Neural cell (in vitro differentiated cells): ENCODE measurements around the gene KCNA3. TPM values are rescaled to one million over a fixed set of nuclear protein-coding genes. Genes with fewer than 3 reads are reported as not detected.

Experiments
- H2AFZ ChIP-seq: fragments of 200-600, 300-800 bp; sonication (generic), shearing (Covaris generic); 2 replicates; pipeline ENCODE4 v1.6.0; 2014; ENCODE audit warnings: low read depth, mild to moderate bottlenecking, antibody characterized with exemption, low read length, moderate library complexity
- H3F3A ChIP-seq: fragments of 200-600 bp; shearing (Covaris generic); 2 replicates; pipeline ENCODE4 v1.6.1; 2016; ENCODE audit warnings: mild to moderate bottlenecking, moderate library complexity, mixed read lengths, antibody characterized with exemption, low read length; ENCODE audit not compliant: insufficient read depth, poor library complexity, severe bottlenecking
- H3K27ac ChIP-seq: fragments of 200-600, 300-800 bp; sonication (generic), shearing (Covaris generic); 2 replicates; pipeline ENCODE4 v1.5.1; 2014; ENCODE audit warnings: mild to moderate bottlenecking, low read length, moderate library complexity
- H3K27me3 ChIP-seq: fragments of 300-800, 200-600 bp; sonication (generic), shearing (Covaris generic); 2 replicates; pipeline ENCODE4 v1.6.0; 2014; ENCODE audit warnings: mild to moderate bottlenecking, low read depth, low read length, moderate library complexity; ENCODE audit not compliant: insufficient read depth
- H3K36me3 ChIP-seq: fragments of 300-800, 200-600 bp; sonication (generic), shearing (Covaris generic); 2 replicates; pipeline ENCODE4 v1.5.1; 2014; ENCODE audit warnings: mild to moderate bottlenecking, antibody characterized with exemption, low read length, moderate library complexity; ENCODE audit not compliant: insufficient read depth
- H3K4me2 ChIP-seq: fragments of 300-800, 200-600 bp; sonication (generic), shearing (Covaris generic); 2 replicates; pipeline ENCODE4 v1.6.0; 2014; ENCODE audit warnings: mild to moderate bottlenecking, low read length
- H3K4me3 ChIP-seq: fragments of 300-800, 200-600 bp; sonication (generic), shearing (Covaris generic); 2 replicates; pipeline ENCODE4 v1.5.1; 2014; ENCODE audit warnings: mild to moderate bottlenecking, low read length, moderate library complexity
- H3K79me2 ChIP-seq: fragments of 200-600 bp; shearing (Covaris generic); replicated peaks from 2 replicates; pipeline ENCODE4 v1.6.0; 2014; ENCODE audit warnings: mild to moderate bottlenecking, low read length, moderate library complexity; ENCODE audit not compliant: insufficient read depth
- H3K9ac ChIP-seq: fragments of 300-800, 200-600 bp; sonication (generic), shearing (Covaris generic); 2 replicates; pipeline ENCODE4 v1.6.1; 2016; ENCODE audit warnings: mild to moderate bottlenecking, low read length, mixed read lengths
- H3K9me2 ChIP-seq: fragments of 200-600 bp; shearing (Covaris generic); 2 replicates; pipeline ENCODE4 v1.6.1; 2016; ENCODE audit warnings: mild to moderate bottlenecking, low read length, mixed read lengths; ENCODE audit not compliant: insufficient read depth
- H3K9me3 ChIP-seq: fragments of 200-600, 300-800 bp; sonication (generic), shearing (Covaris generic); 2 replicates; pipeline ENCODE4 v1.6.1; 2016; ENCODE audit warnings: mild to moderate bottlenecking, mixed run types, low read length, moderate library complexity, mixed read lengths
- H4K20me1 ChIP-seq: fragments of 200-600 bp; shearing (Covaris generic); 2 replicates; pipeline ENCODE4 v1.6.1; 2016; ENCODE audit warnings: mild to moderate bottlenecking, mixed run types; ENCODE audit not compliant: insufficient read depth
- EP300 ChIP-seq: fragments of 450-650 bp; conservative IDR thresholded peaks from 2 replicates; pipeline ENCODE4 v1.6.1; 2014; ENCODE audit warnings: antibody characterized with exemption, mild to moderate bottlenecking, moderate library complexity; ENCODE audit not compliant: poor library complexity, severe bottlenecking
- EZH2 ChIP-seq: fragments of 200-600, 300-800 bp; shearing (Covaris generic), sonication (generic); IDR thresholded peaks from 2 replicates; pipeline ENCODE4 v1.6.1; 2014; ENCODE audit warnings: antibody characterized with exemption, low read length, borderline replicate concordance, mild to moderate bottlenecking; ENCODE audit not compliant: insufficient read depth, poor library complexity, severe bottlenecking
- MXI1 ChIP-seq: fragments of 450-650 bp; conservative IDR thresholded peaks from 2 replicates; pipeline ENCODE4 v1.6.1; 2014; ENCODE audit warnings: antibody characterized with exemption, mild to moderate bottlenecking; ENCODE audit not compliant: poor library complexity, severe bottlenecking
- POLR2AphosphoS5 ChIP-seq: IDR thresholded peaks from 2 replicates; pipeline ENCODE4 v1.6.1; 2012
- RAD21 ChIP-seq: fragments of 450-650 bp; conservative IDR thresholded peaks from 2 replicates; pipeline ENCODE4 v1.6.1; 2014; ENCODE audit warnings: antibody characterized with exemption, mild to moderate bottlenecking, moderate library complexity
- SMC3 ChIP-seq: fragments of 450-650 bp; conservative IDR thresholded peaks from 2 replicates; pipeline ENCODE4 v1.6.1; 2014; ENCODE audit warnings: antibody characterized with exemption, mild to moderate bottlenecking, moderate library complexity; ENCODE audit not compliant: poor library complexity
- TAF1 ChIP-seq: IDR thresholded peaks from 2 replicates; pipeline ENCODE4 v1.6.1; 2012; ENCODE audit warnings: low read depth
- polyA plus RNA-seq: library from polyadenylated mRNA; depleted of rRNA; stranded (reverse); fragments of >200 nt; gene quantifications from 2 replicates; pipeline ENCODE4 v1.2.3, GENCODE V29; 2014
- TF ChIP-seq, protein P1 (sequence below): IDR thresholded peaks from 2 replicates; pipeline ENCODE4 v1.6.1; 2012; ENCODE audit warnings: borderline replicate concordance
- TF ChIP-seq, protein P2 (sequence below): fragments of 450-650 bp; IDR thresholded peaks from 2 replicates; pipeline ENCODE4 v1.5.1; 2014; ENCODE audit warnings: antibody characterized with exemption, mild to moderate bottlenecking, moderate library complexity; ENCODE audit not compliant: poor library complexity, severe bottlenecking

Gene KCNA3
- polyA plus RNA-seq, 1 donor from 2014 or later, result 5.6 TPM

GRCh38 chr1:110687250-110687649 is 12.5 kb upstream of the KCNA3 start:
- no peak for TF ChIP-seq RAD21
- no peak for TF ChIP-seq TAF1
- no peak for TF ChIP-seq MXI1
- TF ChIP-seq, protein P1, sequence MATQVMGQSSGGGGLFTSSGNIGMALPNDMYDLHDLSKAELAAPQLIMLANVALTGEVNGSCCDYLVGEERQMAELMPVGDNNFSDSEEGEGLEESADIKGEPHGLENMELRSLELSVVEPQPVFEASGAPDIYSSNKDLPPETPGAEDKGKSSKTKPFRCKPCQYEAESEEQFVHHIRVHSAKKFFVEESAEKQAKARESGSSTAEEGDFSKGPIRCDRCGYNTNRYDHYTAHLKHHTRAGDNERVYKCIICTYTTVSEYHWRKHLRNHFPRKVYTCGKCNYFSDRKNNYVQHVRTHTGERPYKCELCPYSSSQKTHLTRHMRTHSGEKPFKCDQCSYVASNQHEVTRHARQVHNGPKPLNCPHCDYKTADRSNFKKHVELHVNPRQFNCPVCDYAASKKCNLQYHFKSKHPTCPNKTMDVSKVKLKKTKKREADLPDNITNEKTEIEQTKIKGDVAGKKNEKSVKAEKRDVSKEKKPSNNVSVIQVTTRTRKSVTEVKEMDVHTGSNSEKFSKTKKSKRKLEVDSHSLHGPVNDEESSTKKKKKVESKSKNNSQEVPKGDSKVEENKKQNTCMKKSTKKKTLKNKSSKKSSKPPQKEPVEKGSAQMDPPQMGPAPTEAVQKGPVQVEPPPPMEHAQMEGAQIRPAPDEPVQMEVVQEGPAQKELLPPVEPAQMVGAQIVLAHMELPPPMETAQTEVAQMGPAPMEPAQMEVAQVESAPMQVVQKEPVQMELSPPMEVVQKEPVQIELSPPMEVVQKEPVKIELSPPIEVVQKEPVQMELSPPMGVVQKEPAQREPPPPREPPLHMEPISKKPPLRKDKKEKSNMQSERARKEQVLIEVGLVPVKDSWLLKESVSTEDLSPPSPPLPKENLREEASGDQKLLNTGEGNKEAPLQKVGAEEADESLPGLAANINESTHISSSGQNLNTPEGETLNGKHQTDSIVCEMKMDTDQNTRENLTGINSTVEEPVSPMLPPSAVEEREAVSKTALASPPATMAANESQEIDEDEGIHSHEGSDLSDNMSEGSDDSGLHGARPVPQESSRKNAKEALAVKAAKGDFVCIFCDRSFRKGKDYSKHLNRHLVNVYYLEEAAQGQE, result no peak
- no peak for TF ChIP-seq EZH2
- TF ChIP-seq POLR2AphosphoS5, result no peak
- Histone ChIP-seq H3K4me3 (no peak overlapping the region), H3K4me2 (no peak overlapping the region), H3K9ac (no peak overlapping the region), H3K9me2 (no peaks in the 10 kb centered on the region), H3K79me2 (no peaks in the 10 kb centered on the region), H4K20me1 (no peaks in the 10 kb centered on the region), H3K27ac (no peak overlapping the region), H3F3A (no peaks in the 10 kb centered on the region), H3K27me3 (peaks cover 3% of the 10 kb centered on the region), H2AFZ (no peak overlapping the region), H3K9me3 (no peaks in the 10 kb centered on the region), H3K36me3 (no peaks in the 10 kb centered on the region)

DNA sequence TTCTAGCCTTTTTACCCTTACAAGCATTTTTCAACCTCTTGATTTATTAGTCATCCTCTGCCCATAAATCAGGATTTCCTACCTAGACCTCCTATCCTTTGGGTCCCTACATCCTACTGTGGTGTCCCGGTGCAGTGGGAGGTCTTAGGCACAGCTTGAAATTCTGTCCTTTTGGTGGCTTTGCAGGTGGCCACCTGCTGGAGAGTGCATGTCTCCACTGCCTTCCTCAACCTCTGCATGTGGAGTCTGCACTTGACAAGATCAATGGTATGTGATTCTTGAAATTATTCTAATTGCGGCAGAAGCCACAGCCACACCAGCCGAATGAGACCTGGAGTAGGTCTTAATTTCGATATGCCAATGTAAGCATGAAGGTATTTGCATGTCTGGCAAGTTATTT is 11.4 kb upstream of the KCNA3 start:
- Histone ChIP-seq H3K9me3 (no peaks in the 10 kb centered on the region), H3F3A (no peaks in the 10 kb centered on the region), H3K27ac (no peak overlapping the region), H3K79me2 (no peaks in the 10 kb centered on the region), H3K36me3 (no peaks in the 10 kb centered on the region), H3K9me2 (no peaks in the 10 kb centered on the region), H2AFZ (no peak overlapping the region), H3K9ac (no peak overlapping the region), H3K27me3 (peaks cover 6% of the 10 kb centered on the region), H3K4me2 (no peak overlapping the region), H3K4me3 (no peak overlapping the region), H4K20me1 (no peaks in the 10 kb centered on the region)
- TF ChIP-seq, protein P1, result no peak
- no peak for TF ChIP-seq EP300
- TF ChIP-seq EZH2, result no peak
- TF ChIP-seq MXI1, result no peak
- no peak for TF ChIP-seq RAD21
- TF ChIP-seq, protein P2, sequence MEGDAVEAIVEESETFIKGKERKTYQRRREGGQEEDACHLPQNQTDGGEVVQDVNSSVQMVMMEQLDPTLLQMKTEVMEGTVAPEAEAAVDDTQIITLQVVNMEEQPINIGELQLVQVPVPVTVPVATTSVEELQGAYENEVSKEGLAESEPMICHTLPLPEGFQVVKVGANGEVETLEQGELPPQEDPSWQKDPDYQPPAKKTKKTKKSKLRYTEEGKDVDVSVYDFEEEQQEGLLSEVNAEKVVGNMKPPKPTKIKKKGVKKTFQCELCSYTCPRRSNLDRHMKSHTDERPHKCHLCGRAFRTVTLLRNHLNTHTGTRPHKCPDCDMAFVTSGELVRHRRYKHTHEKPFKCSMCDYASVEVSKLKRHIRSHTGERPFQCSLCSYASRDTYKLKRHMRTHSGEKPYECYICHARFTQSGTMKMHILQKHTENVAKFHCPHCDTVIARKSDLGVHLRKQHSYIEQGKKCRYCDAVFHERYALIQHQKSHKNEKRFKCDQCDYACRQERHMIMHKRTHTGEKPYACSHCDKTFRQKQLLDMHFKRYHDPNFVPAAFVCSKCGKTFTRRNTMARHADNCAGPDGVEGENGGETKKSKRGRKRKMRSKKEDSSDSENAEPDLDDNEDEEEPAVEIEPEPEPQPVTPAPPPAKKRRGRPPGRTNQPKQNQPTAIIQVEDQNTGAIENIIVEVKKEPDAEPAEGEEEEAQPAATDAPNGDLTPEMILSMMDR, result no peak
- no peak for TF ChIP-seq POLR2AphosphoS5
- no peak for TF ChIP-seq TAF1
- TF ChIP-seq SMC3, result no peak
